ENCODE results near the gene AQP1.

DNA sequence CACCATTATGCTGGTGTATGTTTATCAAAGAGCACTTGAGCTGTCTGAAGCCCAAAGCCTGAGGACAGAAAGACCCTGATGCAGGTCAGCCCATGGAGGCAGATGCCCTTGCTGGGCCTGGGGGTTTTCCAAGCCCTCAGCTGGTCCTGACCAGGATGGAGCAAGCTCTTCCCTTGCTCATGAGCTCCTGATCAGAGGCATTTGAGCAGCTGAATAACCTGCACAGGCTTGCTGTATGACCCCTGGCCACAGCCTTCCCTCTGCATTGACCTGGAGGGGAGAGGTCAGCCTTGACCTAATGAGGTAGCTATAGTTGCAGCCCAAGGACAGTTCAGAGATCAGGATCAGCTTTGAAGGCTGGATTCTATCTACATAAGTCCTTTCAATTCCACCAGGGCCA lies 13.0 kb downstream of the AQP1 start:
- TF ChIP-seq, protein P1, sequence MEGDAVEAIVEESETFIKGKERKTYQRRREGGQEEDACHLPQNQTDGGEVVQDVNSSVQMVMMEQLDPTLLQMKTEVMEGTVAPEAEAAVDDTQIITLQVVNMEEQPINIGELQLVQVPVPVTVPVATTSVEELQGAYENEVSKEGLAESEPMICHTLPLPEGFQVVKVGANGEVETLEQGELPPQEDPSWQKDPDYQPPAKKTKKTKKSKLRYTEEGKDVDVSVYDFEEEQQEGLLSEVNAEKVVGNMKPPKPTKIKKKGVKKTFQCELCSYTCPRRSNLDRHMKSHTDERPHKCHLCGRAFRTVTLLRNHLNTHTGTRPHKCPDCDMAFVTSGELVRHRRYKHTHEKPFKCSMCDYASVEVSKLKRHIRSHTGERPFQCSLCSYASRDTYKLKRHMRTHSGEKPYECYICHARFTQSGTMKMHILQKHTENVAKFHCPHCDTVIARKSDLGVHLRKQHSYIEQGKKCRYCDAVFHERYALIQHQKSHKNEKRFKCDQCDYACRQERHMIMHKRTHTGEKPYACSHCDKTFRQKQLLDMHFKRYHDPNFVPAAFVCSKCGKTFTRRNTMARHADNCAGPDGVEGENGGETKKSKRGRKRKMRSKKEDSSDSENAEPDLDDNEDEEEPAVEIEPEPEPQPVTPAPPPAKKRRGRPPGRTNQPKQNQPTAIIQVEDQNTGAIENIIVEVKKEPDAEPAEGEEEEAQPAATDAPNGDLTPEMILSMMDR (IDR thresholded peaks at IDR 0.05; ENCODE audit: borderline replicate concordance, extremely low read depth, low read length, poor library complexity, severe bottlenecking) = no peak
- TF ChIP-seq EZH2 (IDR thresholded peaks at IDR 0.05; ENCODE audit: borderline replicate concordance, low read depth, low read length, severe bottlenecking) = no peak

All from DND-41 (cell line).